ENCODE measurements around the gene HSDL1.
A peak's percentile ranks its signal among the peaks of the same experiment; 100 is the strongest.

HSDL1 gene

DNA sequence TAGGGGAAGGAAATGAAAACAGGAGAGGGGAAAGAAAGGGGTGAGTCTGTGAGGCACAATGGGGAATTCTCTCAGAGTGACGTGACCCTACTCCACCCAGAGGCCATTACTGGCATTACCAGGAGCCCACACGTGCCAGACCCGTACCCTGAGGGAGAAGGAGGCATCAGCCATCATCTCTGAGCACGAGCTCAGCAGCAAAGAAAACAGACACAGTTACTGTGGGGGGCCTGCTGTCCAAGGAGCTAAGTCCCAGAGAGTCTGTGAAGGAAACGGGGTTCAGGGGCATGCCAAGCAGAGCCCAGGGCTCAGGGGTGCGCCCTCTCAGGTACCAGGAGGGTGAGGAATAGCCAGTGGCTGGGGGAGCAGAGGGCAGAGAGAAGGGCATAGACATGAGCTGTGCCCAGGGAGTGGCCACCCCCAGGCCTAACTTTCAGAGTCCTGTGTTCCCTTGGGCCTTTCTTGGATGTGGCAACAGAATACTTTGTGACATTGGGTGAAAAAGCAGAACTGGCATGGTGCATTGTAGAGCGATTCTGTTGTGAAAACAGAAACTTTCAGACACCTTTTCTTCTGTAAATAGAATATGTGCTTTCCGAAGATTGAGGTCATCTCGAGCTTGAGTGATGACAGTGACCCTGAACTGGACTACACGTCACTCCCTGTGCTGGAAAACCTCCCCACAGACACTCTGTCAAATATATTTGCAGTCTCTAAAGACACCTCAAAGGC, 30.5 kb upstream of the HSDL1 start:
- peak; percentile 51 for DNase-seq

DNA sequence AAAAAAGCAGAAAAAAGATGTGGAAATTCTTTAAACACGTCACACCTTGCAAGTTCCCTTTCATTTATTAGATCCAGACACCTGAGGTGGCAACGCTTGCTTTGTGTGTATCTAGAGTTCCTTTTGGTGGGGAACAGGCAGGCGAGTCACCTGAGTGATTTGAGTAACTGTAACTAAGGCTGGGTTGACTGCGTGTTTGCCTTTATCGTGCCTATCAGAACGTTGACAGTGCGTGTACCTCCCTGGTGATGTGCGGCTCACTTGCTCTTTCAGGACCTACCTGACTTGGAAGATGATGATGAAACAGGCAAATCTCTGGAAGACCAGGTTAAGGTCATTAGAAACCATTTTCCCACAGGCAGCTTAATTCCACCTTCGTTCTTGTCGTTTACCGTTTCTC, 29.4 kb upstream of the HSDL1 start:
- DNase-seq = no peak

DNA sequence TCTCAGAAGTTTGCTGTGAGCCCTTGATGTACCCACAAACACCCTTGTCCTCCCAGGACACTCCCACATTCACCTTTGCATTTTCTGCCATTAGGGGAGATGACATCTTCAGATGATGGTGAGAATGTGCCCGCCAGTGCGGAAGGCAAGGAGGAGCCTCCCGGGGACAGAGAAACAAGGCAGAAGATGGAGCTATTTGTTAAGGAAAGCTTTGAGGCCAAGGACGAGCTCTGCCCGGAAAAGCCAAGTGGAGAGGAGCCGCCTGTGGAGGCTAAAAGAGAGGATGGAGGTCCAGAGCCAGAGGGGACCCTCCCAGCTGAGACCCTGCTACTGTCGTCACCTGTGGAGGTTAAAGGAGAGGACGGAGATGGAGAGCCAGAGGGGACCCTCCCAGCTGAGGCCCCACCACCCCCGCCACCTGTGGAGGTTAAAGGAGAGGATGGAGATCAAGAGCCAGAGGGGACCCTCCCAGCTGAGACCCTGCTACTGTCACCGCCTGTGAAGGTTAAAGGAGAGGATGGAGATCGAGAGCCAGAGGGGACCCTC, 24.9 kb upstream of the HSDL1 start:
- no peak for DNase-seq

DNA sequence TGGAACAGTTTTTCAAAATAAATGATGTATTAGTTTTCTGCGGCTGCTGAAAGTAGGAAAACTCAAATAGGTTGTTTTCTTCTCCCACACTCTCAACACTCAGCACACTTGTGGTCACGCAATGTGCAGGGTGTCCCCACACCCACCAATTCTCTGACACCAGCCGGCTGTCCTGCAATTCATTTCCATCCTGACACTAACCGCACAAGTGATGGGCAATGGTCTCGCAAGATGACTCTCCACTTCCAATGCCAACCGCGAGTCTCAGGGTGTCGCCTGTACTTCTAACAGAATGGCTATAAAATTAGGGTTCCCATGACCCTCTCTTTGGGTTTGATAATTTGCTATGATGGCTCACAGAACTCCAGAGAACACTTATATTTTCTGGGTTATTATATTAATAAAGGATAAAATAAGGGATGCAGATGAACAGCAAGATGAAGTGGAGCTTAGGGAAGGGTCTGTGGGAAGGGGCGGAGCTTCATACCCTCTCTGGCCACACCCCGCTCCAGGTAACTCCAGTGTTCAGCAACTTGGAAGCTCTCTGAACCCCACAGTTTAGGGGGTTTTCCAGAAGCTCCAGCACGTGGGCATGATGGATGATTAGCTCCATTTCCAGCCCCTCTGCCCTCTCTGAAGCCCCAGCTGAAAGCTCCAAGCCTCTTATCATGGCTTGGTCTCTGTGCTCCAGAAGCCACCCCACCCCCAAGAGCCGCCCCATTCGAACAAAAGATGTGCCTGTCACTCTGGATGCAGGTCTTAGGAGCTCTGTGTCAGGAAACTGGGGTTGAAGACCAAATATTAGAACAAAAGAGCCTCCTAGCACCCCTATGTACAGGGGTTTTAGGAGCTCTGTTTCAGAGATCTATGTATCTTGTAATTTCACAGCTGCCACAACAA, 22.1 kb upstream of the HSDL1 start:
- no peak for DNase-seq

DNA sequence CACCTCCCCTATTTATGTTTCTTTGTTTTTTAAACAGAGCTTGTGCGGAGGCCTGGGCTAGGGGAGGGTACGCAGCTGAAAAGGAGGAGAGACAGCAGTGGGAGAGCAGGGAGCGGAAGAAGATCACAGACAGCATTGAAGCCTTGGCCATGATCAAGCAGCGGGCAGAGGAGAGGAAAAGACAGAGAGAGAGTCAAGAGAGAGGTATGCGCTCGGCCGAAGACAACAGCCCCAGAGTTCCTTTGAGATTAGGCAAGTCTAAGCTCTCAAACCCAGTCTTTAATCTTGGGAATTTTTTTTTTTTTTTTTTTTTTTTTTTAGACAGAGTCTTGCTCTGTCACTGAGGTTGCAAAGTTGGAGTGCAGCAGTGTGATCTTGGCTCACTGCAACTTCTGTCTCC, 20.8 kb upstream of the HSDL1 start:
- no peak for DNase-seq

DNA sequence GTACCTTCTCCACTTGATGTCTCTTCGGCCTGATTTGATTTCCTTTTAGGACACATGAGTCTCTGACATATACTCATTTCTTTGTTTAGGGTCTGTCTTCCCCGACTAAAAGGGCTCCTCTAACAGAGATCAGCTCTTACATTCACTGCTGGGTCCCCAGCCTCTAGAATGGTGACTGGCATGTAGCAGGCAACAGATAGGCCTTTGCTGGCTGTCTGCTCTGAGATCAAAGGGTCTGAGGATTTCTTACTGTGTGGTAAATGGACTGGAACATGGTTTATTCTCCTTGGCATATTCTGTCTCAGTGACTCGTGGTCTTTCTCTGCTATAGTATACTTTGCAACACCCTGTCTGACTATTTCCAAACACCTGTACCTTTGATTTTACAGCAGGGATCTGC, 16.8 kb upstream of the HSDL1 start:
- no peak for DNase-seq

DNA sequence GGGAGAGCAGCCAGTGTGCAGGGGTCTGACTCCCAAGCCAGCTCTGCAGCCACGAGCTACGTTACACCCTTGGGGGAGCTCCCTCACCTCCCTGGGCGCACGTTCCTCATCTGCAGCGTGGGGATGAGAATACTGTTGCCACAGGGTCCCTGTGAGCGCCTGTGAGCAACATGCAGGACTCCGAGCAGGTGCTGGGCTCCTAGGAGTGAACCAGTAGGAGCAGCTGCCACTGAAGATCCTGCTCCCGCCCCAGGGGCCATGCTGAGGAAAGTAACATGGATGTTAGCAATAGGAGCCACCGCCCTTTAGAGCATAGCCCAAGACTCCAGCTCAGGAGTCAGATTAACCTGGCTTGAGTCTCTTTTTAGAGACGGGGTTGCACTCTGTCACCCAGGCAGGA, 16.1 kb upstream of the HSDL1 start:
- no peak for DNase-seq

DNA sequence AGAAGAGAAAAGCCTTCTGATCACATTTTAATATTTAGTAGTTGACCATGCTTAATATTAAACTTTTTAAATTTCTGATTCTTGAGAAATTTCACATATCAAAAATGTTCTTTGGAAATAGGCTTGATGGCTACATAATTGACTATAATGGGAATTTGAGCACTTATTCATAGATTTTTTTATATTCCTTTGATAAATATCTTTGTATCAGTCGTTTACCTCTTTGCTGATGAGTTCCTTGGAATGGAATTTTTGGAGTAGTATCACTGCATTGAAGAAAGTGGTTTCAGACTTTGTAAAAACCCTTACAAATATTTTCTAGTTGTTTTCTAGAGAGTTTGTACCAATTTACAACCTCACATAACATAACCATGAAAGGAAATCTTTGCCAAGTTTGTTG, 14.8 kb upstream of the HSDL1 start:
- DNase-seq = no peak

DNA sequence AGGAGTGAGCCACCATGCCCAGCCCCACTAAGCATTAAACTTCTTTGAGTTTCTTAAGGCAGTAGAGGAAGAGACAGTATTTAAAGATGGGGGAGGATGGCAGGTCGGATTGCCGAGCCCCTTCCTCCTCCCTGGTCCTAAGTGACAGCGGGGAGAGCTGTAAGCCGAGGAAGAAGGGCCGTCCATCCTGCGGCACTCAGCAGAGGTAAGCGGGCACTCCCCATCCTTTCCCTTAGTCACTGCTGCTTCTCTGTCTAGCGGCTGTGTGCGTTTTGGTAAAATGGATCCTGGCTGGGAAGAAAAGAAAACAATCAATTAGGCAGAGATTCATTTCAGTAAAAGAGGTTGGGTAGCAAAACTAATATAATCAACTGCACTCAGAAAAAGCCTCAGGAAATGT, 14.0 kb upstream of the HSDL1 start:
- no peak for DNase-seq

DNA sequence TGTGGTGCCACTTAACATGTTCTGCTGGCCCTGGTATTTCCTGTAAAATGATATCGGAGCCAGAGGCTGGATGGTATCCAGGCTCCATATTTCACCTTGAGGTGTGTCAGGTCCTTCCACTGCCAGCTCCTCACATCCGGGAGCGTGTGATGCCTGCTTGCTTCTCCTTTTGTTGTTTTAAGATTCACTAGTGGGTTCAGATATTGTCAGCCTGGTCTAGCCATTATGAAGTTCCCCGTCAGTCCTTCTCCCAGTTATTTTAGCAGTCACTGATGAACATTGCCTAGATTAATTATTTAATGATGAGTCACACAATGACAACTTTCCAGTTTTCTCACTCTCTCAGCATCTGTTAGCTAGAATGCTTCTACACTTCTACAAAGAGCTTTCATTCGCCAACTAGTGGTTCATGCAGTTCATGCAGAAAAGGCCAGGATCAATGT, 11.4 kb upstream of the HSDL1 start:
- peak; percentile 9 for DNase-seq

DNA sequence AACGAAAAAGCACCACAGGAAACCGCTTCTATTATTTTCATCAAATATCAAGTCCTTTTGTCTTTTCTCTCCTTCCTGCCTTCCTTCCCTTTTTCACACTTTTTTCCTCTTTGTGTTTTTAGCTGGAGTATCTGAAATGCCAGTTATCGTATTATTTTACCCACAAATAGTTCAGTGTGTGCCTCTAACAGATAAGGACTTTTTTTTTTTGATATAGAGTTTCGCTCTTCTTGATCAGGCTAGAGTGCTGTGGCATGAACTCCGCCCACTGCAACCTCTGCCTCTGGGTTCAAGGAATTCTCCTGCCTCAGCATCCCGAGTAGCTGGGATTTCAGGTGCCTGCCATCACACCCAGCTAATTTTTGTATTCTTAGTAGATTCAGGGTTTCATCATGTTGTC, 10.8 kb upstream of the HSDL1 start:
- DNase-seq = no peak

DNA sequence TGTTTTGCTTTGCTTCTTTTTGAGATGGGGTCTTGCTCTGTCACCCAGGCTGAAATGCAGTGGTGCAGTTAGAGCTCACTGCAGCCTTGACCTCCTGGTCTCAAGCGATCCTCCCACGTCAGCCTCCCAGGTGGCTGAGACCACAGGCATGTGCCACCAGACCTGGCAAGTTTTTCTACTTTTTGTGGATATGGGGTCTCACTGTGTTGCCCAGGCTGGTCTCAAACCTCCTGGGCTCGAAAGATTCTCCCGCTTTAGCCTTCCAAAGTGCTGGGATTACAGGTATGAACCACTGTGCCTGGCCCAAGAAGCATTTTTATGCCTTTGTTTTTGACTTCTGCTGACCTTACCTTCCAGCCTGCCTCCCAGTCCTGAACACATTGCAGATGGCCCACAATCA, 10.2 kb upstream of the HSDL1 start:
- DNase-seq = no peak

DNA sequence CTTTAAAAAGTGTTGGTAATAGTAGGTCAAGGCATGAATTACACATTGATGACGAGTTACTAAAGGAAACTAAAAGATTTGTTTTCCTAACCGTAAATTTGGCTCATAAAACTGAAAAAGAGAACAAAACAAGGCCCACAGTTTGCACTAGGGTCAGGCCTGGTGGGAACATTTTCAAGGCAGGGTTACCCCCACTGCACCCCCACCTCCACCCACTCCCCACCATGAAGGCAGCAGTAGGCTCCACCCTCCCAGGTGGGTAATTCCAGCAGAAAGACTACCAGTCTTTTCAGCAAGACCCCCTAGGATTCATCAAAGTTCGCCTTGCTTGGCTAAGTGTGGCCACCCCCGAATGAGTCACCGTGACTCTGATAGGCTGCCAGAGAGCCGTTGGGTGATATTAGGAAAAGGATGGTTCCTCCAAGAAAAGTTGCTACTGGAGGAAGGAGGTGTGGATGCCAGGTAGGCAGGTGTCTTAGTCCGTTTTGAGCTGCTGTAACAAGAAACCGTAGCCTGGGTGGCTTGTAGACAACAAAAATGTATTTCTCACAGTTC, 8.8 kb upstream of the HSDL1 start:
- DNase-seq = no peak

DNA sequence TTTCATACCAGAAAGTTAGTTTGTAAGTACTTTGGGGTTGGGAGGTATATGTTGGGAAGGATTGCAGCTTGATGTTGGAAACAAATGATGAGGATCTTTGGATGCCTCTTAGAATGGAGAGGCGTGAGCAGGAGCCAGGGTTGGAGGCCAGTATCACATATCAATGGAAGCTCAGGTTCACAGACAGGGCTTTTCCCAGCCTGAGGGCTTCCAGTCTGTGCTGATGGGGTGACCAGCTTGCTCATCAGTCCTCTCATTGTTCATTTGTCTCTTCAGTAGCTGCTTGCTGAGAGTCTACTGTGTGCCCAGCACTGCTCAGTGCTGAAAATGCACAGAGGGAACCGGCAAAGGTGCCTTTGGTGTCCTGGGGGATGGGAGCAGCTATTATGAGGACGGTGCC, 5.9 kb upstream of the HSDL1 start:
- DNase-seq = no peak

DNA sequence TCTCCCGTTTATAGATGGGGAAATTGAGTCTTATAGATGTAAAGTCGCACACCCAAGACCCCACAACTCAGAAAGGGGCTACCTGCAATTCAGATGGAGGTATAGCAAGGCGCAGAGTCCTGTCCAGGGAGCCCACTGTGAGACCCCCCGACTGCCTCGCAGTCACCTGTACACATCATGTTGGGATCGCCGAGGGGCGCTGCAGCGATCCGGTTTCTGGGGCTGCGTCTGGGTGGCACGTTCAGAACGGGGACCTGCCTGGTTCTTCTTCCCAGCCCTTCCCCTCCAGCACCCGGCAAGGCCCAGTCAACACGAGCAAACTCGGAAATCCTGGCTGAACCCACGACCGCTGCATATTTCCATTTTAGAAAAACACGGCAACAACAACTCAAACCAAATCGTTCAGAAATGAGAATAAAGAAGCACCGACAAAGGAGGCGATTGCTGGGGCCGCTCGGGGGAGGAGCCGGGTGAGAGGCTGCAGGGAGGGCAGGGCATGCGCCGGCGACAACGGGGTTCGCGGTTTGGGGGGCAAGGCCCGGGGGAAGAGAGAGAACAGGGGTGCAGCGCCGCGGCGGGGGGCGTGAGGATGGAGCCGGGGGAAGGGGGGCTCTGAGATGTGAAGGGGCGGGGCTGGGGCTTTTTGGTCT, 643 bp downstream of the HSDL1 start:
- no peak for DNase-seq

DNA sequence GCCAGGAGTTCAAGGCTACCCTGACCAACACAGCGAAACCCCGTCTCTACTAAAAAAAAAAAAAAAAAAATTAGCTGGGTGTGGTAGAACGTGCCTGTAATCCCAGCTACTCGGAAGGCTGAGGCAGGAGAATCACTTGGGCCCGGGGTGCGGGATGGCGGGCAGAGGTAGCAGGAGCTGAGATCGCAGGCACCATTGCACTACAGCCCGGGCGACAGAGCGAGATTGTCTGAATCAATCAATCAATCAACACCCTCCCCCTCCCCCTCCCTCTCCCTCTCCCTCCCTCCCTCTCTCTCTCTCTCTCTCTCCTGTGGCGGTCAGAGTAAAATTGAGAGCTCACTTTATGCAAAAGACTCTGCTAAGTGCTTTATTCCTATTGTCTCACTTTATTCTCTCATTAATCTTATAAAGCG, 1.2 kb downstream of the HSDL1 start:
- no peak for DNase-seq

DNA sequence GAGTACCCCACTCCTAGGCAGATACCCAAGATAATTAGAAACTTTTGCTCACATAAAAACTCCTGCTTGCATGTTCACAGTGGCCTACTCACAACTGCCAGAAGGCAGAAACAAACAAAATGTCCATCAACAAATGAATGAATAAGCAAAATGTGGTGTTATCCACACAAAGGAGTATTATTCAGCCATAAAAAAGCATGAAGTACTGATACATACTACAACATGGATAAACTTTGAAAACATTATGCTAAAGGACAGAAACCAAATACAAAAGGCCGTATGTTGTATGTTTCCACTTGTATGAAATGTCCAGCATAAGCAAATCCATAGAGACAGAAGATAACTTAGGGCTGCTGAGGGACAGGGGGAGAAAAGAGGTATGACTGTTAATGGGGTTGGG, 1.9 kb downstream of the HSDL1 start:
- no peak for DNase-seq

DNA sequence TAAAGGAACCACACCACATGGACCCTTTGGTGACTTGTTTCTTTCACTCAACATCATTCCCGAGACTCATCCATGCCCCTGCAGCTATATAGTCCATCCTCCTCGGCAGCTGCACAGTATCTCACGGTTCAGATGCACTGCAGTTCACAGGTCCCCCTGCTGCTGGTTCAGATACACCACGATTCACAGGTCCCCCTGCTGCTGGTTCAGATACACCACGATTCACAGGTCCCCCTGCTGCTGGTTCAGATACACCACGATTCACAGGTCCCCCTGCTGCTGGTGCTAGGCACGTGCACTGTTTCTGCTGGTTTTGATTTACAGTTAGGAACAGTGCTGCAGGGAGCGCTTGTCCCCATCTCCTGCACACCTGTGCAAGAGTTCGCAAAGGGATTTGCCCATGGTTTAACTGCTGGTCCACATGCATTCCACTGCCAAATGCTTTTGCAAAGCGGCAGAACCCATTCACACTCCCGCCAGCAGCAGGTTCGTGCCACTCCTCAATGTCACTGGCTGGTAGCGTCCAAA, 3.8 kb downstream of the HSDL1 start:
- DNase-seq = peak; percentile 18

DNA sequence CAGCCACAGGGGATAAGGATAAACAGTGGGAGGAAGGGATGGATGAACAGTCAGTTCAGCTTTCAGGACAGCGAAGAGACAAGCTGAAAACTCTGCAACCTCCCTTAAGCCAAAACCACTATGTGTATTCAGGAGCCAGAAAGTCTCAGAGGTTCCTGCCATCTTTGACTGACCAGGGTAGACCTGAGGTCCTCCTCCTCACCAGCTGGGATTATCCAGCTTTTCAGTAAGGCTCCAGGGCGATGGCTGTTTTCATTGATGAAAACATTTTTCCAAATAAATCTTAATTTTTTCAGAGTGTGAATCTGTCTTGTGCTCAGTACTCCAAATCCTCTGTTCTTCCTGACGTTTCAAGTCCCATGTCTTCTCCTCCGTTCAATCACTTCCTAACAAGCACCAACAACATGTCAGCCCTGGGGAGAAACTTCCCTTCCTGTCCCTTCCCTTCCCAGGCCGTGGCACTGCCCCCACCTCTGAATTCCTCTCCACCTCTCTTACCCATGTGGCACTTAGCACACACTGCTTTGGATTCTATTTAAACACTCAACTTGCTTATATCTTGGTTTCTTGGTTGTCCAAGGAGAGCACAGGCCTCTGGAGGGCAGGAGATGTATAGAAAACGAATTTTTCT, 5.2 kb downstream of the HSDL1 start:
- no peak for DNase-seq

DNA sequence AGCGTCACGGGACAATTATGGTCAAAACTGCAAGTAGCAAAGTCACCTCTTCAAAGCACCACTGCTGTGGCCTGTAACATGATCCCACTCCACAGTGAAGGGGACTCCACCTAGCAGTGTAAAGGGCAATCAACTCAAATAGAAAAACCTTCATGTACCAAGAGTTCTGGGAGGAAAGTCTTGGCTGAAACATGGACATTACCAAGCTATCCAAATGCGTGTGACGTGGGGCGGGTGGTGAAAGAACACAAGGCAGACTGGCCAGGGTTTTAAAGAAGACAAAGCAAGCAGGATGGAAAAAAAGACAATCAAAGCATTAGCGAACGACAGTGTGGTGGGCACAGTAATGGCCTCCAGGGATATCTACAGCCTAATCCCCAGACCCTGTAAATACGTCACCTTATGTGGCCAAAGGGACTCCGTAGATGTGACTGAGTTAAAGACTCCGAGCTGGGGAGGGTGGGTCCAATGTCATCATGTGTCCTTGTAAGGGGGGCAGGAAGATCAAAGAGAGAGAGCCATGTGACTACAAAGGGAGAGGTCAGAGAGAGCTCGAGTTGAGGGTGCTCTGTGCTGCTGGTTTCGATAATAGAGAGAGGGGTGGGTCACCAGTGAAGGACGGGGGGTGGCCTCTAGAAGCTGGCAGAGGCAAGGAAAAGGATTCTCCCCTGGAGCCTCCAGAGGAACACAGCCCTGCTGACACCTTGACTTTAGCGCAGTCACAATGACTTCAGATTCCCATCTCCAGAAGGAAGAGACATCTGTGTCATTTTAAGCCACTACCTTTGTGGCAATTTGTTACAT, 6.0 kb downstream of the HSDL1 start:
- DNase-seq = no peak

DNA sequence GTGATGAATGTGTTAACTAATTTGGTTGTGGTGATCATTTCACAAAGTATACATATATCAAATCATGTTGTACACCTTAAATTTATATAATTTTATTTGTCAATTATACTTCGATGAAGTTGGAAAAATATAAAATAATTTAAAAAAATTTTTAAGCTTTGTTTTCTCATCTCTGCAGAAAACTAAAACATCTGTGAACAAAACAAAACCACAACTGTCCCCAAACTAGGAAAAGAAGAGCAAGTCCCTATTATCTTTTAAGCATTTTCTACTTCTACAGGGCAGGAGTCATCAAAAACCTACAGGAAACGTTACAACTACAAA, 6.5 kb downstream of the HSDL1 start:
- no peak for DNase-seq

Data from NCI-H1694 treated with DMSO at 0.1 percent for 48 hours (cell line).